ENCODE measurements around the gene PDXK.

- no peak for TF ChIP-seq CTCF (IDR thresholded peaks at IDR 0.05)
- TF ChIP-seq POLR2A (IDR thresholded peaks at IDR 0.05), result no peak
Measured at GRCh38 chr21:43767984-43768867, 49.3 kb downstream of the PDXK start.
